Activated CD4-positive, CD25-positive, alpha-beta regulatory T cell treated with anti-CD3 and anti-CD28 coated beads, Interleukin-2, amount 50 U/mL, for 24 hours (primary cell): ENCODE measurements around the gene SPCS1.
A peak's percentile ranks its signal among the peaks of the same experiment; 100 is the strongest.
"Not testable (repeated sequence)": the region's sequence is repeated elsewhere in the genome, so short reads cannot be mapped to it uniquely, and the experiment has no call there.

Source experiments
- ATAC-seq, 2 donors: fragments of 150-1000 bp; cut with Tn5 transposase; one replicate each; pipeline ENCODE4 v1.10.0; 2021; ENCODE audit warnings: mild to moderate bottlenecking in 1 of 2, moderate library complexity in 1 of 2

Gene SPCS1

GRCh38 chr3:52705688-52706686 lies at the start of gene SPCS1, which contains the start of gene GLT8D1:
Gene SPCS1, plus strand, starts transcription at chr3:52706106. Its CDS starts 141 bp downstream, at chr3:52706247.
Gene GLT8D1, minus strand, starts transcription at chr3:52705791. Its CDS starts 5,331 bp downstream, at chr3:52700460.
- peak; percentile 94 to 96 for ATAC-seq

- ATAC-seq, result no peak
Measured at GRCh38 chr3:52660046-52660445, 45.9 kb upstream of the SPCS1 start.

DNA sequence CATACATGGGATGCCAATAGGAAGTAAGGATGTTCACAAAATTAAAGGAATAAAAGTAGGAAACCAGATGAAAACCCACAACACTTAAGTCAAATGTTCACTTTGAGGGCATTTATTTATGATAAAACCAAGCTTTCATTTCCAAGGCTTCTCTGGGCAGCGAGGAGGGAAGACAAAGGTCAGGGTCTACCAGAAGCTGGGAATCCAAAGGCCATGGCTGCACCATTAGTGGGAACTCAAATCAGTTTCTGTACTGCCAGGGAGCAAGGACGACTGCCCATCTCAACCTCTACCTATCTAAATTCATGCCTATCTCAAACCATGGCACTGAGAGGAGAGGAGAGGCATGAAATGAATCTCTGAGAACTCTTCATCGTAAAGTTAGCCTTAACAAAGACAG lies 42.8 kb upstream of the SPCS1 start:
- no peak for ATAC-seq

DNA sequence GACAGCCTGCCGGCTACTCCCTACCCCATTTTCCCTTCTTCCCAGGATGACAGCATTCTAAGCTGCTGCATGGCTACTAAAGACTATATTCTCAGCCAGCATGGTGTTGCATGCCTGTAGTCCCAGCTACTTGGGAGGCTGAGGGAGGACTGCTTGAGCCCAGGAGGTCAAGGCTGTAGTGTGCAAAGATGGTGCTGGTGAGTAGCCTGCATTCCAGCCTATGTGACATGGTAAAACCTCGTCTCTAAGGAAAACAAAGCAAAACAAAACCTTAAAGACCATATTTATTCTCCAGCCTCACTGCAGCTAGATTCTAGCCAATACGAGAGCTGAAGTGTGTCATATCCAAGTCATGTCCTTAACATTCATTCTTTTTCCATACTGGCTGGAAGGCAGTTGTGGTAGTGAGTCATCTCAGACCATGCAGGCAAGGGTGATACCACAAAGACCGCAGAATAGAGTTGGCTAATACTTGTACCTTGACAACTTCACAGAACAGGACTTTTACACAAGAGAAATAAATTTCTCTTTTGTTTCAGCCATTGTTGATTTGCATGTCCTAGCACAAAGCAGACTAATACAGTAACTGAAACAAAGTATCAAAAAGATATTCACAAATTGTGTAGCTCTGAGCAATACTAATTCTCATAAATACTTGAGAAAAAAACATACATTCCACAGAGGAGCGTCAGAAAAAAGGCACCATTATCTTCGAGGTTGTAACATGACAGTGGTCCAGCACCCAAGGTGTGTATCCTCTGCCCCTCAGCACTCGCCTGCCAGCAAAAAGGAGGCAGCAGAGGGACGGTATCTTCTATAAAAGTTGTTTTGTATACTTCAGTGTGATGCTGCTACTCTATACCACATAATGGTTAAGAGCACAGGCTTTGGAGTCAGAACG lies 35.0 kb upstream of the SPCS1 start:
- peak; percentile 90 for ATAC-seq

DNA sequence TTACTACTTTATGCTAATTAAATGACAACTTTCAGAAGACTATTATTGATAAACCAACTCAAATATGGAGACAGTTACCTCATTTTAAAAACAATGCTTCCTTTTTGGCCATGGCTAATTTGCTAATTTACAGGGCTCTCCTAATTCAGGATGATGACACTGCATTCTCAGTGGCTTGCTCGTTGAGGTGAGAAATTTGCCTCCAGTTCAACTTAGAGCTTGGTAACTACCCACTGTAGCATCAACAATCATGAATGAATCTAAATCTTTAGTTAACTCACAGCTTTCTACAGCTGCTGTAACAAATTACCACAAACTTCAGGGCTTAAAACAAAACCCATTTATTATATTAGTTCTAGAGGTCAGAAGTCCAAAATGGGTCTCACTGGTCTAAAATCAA lies 34.2 kb upstream of the SPCS1 start:
- ATAC-seq, result no peak

GRCh38 chr3:52676201-52676600 lies 29.7 kb upstream of the SPCS1 start:
- not testable (repeated sequence) for ATAC-seq

DNA sequence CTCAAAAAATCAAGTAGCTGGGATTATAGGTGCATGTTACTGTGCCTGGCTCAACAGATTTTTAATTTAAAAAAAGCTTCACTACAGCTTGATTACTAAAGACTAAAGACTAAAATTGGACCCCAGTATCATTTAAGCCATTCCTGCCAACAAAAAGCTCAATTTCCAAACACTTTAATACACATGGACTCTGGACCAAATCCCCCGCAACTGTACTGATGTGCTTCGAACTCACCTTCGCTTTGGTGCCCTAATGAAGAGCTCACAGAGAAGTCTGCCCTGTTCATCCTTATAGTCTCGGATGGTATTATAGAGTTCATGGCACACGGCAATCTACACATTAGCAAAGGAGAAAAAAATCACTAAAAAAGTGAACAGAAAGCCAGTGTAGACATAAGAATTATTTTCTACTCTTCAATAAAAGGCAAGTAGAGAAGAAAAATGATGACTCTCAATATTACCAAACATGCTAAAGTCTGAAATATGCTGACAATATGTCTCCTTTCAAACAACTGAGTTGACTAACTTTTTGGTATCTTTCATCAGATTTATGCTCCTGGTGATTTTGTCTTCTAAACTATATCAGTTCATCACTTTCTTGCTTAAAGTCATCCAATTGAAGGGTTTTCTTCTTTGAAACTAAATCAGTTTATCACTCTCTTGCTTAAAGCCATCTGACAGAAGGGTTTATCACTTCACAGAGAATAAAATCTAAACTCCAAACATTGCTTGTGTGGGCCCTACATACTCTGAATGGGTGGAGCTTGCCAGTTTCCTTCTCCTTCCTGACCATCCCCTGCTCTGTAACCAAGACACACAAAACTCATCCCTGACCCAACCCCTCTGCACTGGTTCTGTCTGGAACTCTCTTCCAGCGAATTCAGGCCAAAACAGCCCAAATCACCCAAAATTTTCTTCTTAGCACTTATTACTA lies 27.4 kb upstream of the SPCS1 start:
- ATAC-seq, result no peak

GRCh38 chr3:52679199-52679538 lies 26.7 kb upstream of the SPCS1 start:
- no peak for ATAC-seq

DNA sequence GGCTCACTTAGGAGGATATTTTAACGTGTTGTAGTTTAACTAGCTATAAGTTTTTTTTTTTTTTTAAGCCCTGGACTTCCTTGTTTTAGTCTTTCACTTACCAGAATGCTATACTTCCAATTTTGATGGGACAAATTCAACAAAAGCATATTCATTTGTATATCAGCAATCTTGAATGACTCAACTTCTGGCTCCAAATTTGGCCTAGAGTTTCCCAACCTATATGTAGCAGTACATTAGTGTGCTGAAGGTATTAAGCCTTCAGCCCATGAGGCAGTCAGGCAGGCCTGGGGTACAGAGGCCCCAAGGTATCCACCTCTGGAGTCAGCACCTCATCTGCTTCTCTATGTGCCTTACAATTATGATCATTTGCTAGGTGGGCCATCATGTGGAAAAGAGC lies 26.1 kb upstream of the SPCS1 start:
- no peak for ATAC-seq

- ATAC-seq, result no peak
Measured at GRCh38 chr3:52681596-52681995, 24.3 kb upstream of the SPCS1 start.

DNA sequence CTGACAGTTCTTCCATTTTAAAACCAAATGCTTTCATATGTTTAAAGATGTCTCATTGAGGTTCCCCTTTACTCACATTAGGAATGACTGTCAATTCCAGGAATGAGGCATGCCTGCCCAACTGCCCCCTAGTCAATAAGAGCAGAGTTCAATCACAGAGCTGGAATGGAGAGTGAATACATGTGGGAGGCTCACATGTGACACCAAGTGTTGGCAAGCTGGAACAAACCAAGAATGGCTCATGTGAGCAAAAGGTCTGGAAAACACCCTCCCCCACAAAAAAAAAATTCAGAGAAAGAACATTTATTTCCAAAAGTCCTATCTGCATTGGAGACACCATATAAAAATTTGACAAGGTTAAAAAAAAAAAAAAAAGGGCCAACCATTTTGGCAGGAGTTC lies 23.9 kb upstream of the SPCS1 start:
- ATAC-seq, result peak; percentile 15 to 41

GRCh38 chr3:52683611-52684010 lies 22.3 kb upstream of the SPCS1 start:
- no peak for ATAC-seq

GRCh38 chr3:52684184-52684583 lies 21.7 kb upstream of the SPCS1 start:
- no peak for ATAC-seq

DNA sequence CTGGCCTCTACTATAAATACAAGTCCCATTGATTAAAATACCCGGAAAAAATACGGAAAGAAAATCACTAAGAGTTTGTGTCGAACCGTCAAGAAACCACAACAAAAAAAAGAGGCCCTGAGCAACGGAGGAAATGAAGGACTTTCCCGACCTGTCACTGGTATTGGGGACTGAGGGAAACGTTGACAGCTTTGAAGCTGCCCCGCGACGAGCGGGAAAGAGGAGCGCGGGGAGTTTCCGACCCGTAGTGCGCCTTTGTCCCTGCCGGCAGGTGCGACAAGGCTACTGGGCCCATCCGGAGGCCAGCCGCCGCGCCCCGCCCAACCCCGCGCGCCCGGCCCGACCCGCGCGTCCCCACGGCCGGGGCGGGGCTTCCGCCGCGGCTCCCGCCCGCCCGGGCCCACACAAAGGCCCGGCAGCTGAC lies 20.6 kb upstream of the SPCS1 start:
- peak; percentile 73 to 77 for ATAC-seq

DNA sequence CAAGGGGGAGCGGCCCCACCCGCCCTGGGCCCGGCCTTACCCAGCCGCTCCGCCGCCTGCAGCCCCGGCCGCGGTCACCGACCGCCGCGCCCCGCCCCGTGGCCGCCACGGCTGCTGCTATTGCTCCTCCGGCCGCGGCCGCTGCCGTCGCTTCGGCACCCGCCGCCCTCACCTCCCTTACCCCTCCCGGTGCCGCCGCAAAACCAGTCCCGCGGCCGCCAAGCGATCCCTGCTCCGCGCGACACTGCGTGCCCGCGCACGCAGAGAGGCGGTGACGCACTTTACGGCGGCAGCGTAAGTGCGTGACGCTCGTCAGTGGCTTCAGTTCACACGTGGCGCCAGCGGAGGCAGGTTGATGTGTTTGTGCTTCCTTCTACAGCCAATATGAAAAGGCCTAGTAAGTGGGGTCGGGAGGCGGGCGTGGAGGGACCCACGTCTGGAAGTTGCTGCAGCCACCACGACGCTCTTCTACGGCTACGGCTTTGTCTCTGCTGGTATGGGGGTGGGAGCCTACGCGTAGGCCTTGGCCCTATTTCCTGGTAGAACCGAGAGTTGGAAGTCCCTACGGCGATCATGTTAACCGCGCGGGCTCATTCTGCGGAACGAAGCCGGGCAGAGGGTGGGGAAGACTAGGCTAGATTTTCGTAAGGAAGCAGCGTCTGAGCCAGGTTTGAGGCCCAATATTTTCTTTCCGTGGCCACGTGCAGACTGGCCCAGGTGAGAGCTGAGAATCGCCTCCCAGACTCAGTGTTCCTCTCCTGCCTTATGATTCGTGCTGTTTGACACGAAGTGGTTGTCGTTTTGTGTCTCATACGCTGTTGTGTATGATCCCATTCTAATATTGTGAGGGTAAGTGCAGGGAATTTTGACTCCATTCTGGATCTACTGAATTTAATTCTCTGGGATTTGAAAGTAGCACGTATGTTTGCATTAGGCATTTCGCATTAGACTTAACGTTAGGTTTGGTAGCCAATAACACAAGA lies 19.9 kb upstream of the SPCS1 start, which contains the start of the genes GNL3 and PBRM1:
Gene GNL3, plus strand, starts transcription at position 324 of the 983 bp plus-strand sequence. Its CDS starts 61 bp downstream, at position 385.
Gene PBRM1, minus strand, starts transcription at position 205 of the 983 bp plus-strand sequence.
- peak; percentile 72 to 78 for ATAC-seq

GRCh38 chr3:52688266-52688665 lies 17.6 kb upstream of the SPCS1 start:
- ATAC-seq, result no peak

DNA sequence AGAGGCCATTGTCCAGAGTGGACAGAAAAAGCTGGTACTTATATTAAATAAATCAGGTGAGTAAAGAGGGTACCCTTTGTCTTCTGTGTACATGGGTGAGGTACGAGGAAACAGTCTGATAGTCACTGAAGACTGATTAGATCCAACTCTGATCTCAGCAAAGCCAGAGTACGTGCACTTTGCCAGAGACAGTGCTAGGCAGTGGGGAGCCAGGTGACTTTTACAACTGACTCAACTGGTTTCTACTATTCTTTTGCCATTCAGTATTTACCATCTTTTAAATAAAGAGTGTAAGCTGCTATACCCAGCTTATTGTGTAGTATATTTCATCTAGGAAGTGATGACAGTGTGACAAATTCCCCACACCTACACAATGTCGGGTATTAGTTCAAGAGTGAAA lies 16.8 kb upstream of the SPCS1 start:
- peak in 1 of 2 donors; percentile 7 for ATAC-seq

DNA sequence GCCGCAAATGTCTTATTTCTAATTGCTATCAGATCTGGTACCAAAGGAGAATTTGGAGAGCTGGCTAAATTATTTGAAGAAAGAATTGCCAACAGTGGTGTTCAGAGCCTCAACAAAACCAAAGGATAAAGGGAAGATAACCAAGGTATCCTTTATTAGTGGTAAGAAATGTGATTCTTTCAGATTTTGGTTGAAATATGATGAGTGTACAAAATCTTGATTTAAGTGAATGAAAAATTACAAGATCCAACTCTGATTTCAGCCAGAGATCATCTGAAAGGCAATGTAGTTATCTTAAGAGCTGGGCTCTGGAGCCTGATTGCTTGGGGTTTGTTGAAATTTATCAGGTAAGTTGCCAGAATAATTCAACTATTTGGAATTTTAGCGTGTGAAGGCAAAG lies 15.3 kb upstream of the SPCS1 start:
- ATAC-seq, result no peak

GRCh38 chr3:52693071-52693470 lies 12.8 kb upstream of the SPCS1 start:
- ATAC-seq, result no peak

DNA sequence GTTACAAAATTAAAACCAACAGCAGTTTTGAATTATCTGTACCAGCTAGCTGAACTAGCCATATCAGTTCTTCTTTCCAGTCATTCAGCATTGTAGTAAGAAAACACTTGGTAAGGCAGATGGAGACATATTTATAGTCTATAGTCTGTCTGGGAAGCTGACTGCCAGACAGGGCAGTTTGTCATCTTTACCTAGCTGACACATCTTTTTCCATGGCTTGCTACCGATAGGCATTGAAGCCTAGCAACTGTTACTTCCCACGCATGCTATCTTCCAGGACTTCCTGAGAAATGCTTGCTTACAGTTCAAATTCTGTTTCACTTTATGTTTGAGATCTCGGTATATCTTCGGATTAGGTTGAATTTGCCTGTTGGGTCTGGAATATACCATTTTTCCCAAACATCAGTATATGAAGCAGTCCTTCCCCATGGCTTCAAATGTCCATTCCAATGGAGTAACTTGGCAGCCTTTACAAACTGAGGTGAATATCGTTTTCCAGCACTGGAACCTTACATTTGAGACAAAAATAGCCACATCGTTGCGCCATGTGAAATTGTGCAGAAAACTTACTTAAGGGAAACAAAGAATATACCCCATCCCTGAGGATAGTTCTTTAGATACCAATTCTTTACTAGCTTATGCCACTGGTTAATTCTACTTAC lies 11.2 kb upstream of the SPCS1 start:
- peak; percentile 35 to 52 for ATAC-seq
